ENCODE results near the gene FURIN. TPM values are rescaled to one million over a fixed set of nuclear protein-coding genes. Genes with fewer than 3 reads are reported as not detected.

The FURIN gene
- total and polyA plus RNA-seq, 9 of the 15 experiments (the other 6 are each of a cell fraction or from before 2014, with no cell fraction given), result 0.92 to 99.9 (median 34.8) TPM

DNA sequence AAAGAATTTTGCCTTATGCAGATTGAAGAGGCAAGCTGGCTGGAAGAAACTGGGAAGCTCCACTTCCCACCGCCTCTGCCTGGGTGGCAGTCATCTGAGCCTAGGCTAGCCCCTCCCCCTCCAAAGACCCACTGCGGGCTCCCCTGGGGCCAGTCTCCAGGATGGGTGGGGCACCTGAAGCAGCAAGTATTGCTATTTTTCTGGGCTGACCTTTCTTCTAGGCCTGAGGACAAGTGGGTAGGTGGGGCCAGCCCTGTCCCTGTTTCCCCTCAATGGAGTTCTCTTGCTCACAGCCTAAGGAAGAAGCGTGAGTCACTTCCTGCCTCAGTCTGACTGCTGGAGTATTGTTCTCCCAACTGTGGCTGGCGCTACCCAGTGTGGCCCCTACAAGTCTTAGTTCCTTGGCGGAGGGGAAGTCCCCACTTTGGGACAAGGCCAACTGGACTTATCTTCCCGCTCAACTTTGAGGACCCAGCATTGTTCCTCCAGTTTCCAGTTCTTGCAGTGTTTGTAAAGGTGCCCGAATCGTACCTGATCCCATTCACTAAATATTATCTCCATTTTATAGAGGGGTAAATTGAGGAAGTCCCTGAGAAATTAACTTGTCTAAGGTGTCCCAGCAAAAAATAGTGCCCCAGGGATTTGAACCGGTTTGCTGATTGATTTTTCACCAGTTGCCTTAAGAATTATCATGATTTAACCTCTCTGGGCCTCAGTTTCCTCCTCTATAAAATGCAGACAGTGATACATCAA lies 1.4 kb downstream of the FURIN start (continued):
- TF ChIP-seq, protein P1, sequence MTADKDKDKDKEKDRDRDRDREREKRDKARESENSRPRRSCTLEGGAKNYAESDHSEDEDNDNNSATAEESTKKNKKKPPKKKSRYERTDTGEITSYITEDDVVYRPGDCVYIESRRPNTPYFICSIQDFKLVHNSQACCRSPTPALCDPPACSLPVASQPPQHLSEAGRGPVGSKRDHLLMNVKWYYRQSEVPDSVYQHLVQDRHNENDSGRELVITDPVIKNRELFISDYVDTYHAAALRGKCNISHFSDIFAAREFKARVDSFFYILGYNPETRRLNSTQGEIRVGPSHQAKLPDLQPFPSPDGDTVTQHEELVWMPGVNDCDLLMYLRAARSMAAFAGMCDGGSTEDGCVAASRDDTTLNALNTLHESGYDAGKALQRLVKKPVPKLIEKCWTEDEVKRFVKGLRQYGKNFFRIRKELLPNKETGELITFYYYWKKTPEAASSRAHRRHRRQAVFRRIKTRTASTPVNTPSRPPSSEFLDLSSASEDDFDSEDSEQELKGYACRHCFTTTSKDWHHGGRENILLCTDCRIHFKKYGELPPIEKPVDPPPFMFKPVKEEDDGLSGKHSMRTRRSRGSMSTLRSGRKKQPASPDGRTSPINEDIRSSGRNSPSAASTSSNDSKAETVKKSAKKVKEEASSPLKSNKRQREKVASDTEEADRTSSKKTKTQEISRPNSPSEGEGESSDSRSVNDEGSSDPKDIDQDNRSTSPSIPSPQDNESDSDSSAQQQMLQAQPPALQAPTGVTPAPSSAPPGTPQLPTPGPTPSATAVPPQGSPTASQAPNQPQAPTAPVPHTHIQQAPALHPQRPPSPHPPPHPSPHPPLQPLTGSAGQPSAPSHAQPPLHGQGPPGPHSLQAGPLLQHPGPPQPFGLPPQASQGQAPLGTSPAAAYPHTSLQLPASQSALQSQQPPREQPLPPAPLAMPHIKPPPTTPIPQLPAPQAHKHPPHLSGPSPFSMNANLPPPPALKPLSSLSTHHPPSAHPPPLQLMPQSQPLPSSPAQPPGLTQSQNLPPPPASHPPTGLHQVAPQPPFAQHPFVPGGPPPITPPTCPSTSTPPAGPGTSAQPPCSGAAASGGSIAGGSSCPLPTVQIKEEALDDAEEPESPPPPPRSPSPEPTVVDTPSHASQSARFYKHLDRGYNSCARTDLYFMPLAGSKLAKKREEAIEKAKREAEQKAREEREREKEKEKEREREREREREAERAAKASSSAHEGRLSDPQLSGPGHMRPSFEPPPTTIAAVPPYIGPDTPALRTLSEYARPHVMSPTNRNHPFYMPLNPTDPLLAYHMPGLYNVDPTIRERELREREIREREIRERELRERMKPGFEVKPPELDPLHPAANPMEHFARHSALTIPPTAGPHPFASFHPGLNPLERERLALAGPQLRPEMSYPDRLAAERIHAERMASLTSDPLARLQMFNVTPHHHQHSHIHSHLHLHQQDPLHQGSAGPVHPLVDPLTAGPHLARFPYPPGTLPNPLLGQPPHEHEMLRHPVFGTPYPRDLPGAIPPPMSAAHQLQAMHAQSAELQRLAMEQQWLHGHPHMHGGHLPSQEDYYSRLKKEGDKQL (CRISPR knock-in tag; IDR thresholded peaks at IDR 0.05; ENCODE audit: borderline replicate concordance), result no peak
- no peak for TF ChIP-seq KAT2B (IDR thresholded peaks at IDR 0.05; ENCODE audit: low read depth, low read length)
- TF ChIP-seq BDP1 (IDR thresholded peaks at IDR 0.05; ENCODE audit: insufficient read depth, insufficient read length), result no peak
- TF ChIP-seq, protein P2, sequence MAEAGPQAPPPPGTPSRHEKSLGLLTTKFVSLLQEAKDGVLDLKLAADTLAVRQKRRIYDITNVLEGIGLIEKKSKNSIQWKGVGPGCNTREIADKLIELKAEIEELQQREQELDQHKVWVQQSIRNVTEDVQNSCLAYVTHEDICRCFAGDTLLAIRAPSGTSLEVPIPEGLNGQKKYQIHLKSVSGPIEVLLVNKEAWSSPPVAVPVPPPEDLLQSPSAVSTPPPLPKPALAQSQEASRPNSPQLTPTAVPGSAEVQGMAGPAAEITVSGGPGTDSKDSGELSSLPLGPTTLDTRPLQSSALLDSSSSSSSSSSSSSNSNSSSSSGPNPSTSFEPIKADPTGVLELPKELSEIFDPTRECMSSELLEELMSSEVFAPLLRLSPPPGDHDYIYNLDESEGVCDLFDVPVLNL (CRISPR knock-in tag; IDR thresholded peaks at IDR 0.05; ENCODE audit: low read depth), result no peak
- TF ChIP-seq, protein P3, sequence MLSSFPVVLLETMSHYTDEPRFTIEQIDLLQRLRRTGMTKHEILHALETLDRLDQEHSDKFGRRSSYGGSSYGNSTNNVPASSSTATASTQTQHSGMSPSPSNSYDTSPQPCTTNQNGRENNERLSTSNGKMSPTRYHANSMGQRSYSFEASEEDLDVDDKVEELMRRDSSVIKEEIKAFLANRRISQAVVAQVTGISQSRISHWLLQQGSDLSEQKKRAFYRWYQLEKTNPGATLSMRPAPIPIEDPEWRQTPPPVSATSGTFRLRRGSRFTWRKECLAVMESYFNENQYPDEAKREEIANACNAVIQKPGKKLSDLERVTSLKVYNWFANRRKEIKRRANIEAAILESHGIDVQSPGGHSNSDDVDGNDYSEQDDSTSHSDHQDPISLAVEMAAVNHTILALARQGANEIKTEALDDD (IDR thresholded peaks at IDR 0.05), result no peak; the same call in 1 of the 2 replicates
- TF ChIP-seq, protein P4, sequence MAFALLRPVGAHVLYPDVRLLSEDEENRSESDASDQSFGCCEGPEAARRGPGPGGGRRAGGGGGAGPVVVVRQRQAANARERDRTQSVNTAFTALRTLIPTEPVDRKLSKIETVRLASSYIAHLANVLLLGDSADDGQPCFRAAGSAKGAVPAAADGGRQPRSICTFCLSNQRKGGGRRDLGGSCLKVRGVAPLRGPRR (CRISPR knock-in tag; IDR thresholded peaks at IDR 0.05), result no peak
- peak; percentile 84 for TF ChIP-seq SMARCA4 (IDR thresholded peaks at IDR 0.05)
- TF ChIP-seq, protein P5, sequence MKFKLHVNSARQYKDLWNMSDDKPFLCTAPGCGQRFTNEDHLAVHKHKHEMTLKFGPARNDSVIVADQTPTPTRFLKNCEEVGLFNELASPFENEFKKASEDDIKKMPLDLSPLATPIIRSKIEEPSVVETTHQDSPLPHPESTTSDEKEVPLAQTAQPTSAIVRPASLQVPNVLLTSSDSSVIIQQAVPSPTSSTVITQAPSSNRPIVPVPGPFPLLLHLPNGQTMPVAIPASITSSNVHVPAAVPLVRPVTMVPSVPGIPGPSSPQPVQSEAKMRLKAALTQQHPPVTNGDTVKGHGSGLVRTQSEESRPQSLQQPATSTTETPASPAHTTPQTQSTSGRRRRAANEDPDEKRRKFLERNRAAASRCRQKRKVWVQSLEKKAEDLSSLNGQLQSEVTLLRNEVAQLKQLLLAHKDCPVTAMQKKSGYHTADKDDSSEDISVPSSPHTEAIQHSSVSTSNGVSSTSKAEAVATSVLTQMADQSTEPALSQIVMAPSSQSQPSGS (CRISPR knock-in tag; IDR thresholded peaks at IDR 0.05), result no peak
- TF ChIP-seq SMARCE1 (IDR thresholded peaks at IDR 0.05), result peak; percentile 61
- no peak for TF ChIP-seq FOXM1 (IDR thresholded peaks at IDR 0.05; ENCODE audit: low read depth)
- TF ChIP-seq FOXM1 (CRISPR knock-in tag; IDR thresholded peaks at IDR 0.05; ENCODE audit: low read depth), result no peak
- TF ChIP-seq HDGF (IDR thresholded peaks at IDR 0.05), result no peak
- peak; percentile 57 for TF ChIP-seq SUPT5H (IDR thresholded peaks at IDR 0.05)
- 0 out of 2 replicates have a peak, but pooled peaks have one; percentile 14 for TF ChIP-seq ZNF134 (CRISPR knock-in tag; conservative IDR thresholded peaks at IDR 0.05)
- no peak for TF ChIP-seq GABPB2 (CRISPR knock-in tag; conservative IDR thresholded peaks at IDR 0.05)
- TF ChIP-seq CXXC5 (CRISPR knock-in tag; IDR thresholded peaks at IDR 0.05), result peak; percentile 23

Measured in K562 (cell line).